Measurements from ENCODE around the gene TMEM200A. TPM values are rescaled to one million over a fixed set of nuclear protein-coding genes. Genes with fewer than 3 reads are reported as not detected.
A peak's percentile ranks its signal among the peaks of the same experiment; 100 is the strongest.

The TMEM200A gene
- total RNA-seq, 1 experiment from 2014 or later = not detected

- H3K4me1 Mint-ChIP-seq (ENCODE audit: low read depth, unreplicated experiment) = no peaks in the 10 kb centered on the region
- no peaks in the 10 kb centered on the region for H3K36me3 Mint-ChIP-seq (ENCODE audit: insufficient read depth, unreplicated experiment)
- no TSS peak for BruUV-seq (replicated peaks)
- H3K9me3 Mint-ChIP-seq (ENCODE audit: low read depth, unreplicated experiment) = no peaks in the 10 kb centered on the region
- TF ChIP-seq CTCF (IDR thresholded peaks at IDR 0.05; ENCODE audit: unreplicated experiment) = no peak
- DNase-seq = peak; percentile 10
- intact Hi-C loops (cut with micrococcal nuclease; ENCODE audit: unreplicated experiment) = loop anchor here (5.0 kb wide), 1 partner anchor 331 kb away; no protein-coding TSS in a partner anchor
- peak overlapping the region; percentile 62 for H3K4me3 Mint-ChIP-seq (ENCODE audit: low read depth, unreplicated experiment)
- no peak overlapping the region for H3K27ac Mint-ChIP-seq (ENCODE audit: unreplicated experiment)
- CTCF ChIA-PET = interaction anchor here (0.7 kb wide), 1 partner anchor 33 kb away, joined by 6 read pairs; no protein-coding TSS in a partner anchor
- H3K27me3 Mint-ChIP-seq (ENCODE audit: unreplicated experiment) = peaks cover 83% of the 10 kb centered on the region
Observed at GRCh38 chr6:130366107-130367005, 539 bp downstream of the TMEM200A start.

- Mint-ChIP-seq H3K9me3 (ENCODE audit: low read depth, unreplicated experiment) (no peaks in the 10 kb centered on the region), H3K27ac (ENCODE audit: unreplicated experiment) (no peak overlapping the region), H3K4me1 (ENCODE audit: low read depth, unreplicated experiment) (no peaks in the 10 kb centered on the region), H3K4me3 (ENCODE audit: low read depth, unreplicated experiment) (no peak overlapping the region), H3K36me3 (ENCODE audit: insufficient read depth, unreplicated experiment) (no peaks in the 10 kb centered on the region), H3K27me3 (ENCODE audit: unreplicated experiment) (peaks cover 93% of the 10 kb centered on the region)
- CTCF ChIA-PET = no interaction called here
- DNase-seq = no peak
- intact Hi-C loops (cut with micrococcal nuclease; ENCODE audit: unreplicated experiment) = loop anchor here (5.0 kb wide), 1 partner anchor 330 kb away; no protein-coding TSS in a partner anchor
- no peak for TF ChIP-seq CTCF (IDR thresholded peaks at IDR 0.05; ENCODE audit: unreplicated experiment)
- BruUV-seq (replicated peaks) = no TSS peak
Observed at GRCh38 chr6:130367767-130368166, 1.9 kb downstream of the TMEM200A start.

- Mint-ChIP-seq H3K4me3 (ENCODE audit: low read depth, unreplicated experiment) (no peak overlapping the region), H3K27me3 (ENCODE audit: unreplicated experiment) (peaks cover 85% of the 10 kb centered on the region), H3K36me3 (ENCODE audit: insufficient read depth, unreplicated experiment) (no peaks in the 10 kb centered on the region), H3K9me3 (ENCODE audit: low read depth, unreplicated experiment) (no peaks in the 10 kb centered on the region), H3K27ac (ENCODE audit: unreplicated experiment) (no peak overlapping the region), H3K4me1 (ENCODE audit: low read depth, unreplicated experiment) (no peaks in the 10 kb centered on the region)
- DNase-seq = no peak
- CTCF ChIA-PET = no interaction called here
- BruUV-seq (replicated peaks) = no TSS peak
- intact Hi-C loops (cut with micrococcal nuclease; ENCODE audit: unreplicated experiment) = loop anchor here (5.0 kb wide), 1 partner anchor 329 kb away; no protein-coding TSS in a partner anchor
- TF ChIP-seq CTCF (IDR thresholded peaks at IDR 0.05; ENCODE audit: unreplicated experiment) = no peak
Observed at GRCh38 chr6:130368576-130368975, 2.8 kb downstream of the TMEM200A start.

GRCh38 chr6:130369831-130370230 is 4.0 kb downstream of the TMEM200A start:
- CTCF ChIA-PET = no interaction called here
- no TSS peak for BruUV-seq (replicated peaks)
- H3K27ac Mint-ChIP-seq (ENCODE audit: unreplicated experiment) = no peak overlapping the region
- no peaks in the 10 kb centered on the region for H3K4me1 Mint-ChIP-seq (ENCODE audit: low read depth, unreplicated experiment)
- peaks cover 73% of the 10 kb centered on the region for H3K27me3 Mint-ChIP-seq (ENCODE audit: unreplicated experiment)
- intact Hi-C loops (cut with micrococcal nuclease; ENCODE audit: unreplicated experiment) = loop anchor here (5.0 kb wide), 1 partner anchor 327 kb away; no protein-coding TSS in a partner anchor
- H3K9me3 Mint-ChIP-seq (ENCODE audit: low read depth, unreplicated experiment) = no peaks in the 10 kb centered on the region
- H3K4me3 Mint-ChIP-seq (ENCODE audit: low read depth, unreplicated experiment) = no peak overlapping the region
- DNase-seq = no peak
- H3K36me3 Mint-ChIP-seq (ENCODE audit: insufficient read depth, unreplicated experiment) = no peaks in the 10 kb centered on the region
- TF ChIP-seq CTCF (IDR thresholded peaks at IDR 0.05; ENCODE audit: unreplicated experiment) = no peak

Measured in Calu3 (cell line).